ENCODE data around the gene GRID1.

DNA sequence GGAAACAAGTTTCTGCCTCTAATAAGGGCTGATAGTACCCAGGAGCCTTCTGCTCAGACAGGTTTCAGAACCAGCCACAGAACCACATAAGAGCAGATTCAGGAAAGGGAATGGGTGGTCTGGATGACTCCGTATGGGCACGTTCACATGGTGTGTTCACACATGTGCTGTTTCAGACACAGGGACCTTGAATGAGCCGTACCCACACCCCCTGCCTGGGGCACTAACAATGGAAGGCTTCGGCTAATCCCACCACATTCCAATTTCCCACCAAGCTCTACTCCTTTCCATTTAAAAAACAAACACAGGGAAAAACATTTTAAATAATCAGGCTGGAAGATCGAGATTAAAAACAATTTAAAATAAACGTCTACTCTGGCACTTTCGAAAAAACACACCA, 217.3 kb downstream of the GRID1 start:
- TF ChIP-seq, protein P1, sequence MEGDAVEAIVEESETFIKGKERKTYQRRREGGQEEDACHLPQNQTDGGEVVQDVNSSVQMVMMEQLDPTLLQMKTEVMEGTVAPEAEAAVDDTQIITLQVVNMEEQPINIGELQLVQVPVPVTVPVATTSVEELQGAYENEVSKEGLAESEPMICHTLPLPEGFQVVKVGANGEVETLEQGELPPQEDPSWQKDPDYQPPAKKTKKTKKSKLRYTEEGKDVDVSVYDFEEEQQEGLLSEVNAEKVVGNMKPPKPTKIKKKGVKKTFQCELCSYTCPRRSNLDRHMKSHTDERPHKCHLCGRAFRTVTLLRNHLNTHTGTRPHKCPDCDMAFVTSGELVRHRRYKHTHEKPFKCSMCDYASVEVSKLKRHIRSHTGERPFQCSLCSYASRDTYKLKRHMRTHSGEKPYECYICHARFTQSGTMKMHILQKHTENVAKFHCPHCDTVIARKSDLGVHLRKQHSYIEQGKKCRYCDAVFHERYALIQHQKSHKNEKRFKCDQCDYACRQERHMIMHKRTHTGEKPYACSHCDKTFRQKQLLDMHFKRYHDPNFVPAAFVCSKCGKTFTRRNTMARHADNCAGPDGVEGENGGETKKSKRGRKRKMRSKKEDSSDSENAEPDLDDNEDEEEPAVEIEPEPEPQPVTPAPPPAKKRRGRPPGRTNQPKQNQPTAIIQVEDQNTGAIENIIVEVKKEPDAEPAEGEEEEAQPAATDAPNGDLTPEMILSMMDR (conservative IDR thresholded peaks at IDR 0.05): no peak
- no peak for TF ChIP-seq EZH2 (IDR thresholded peaks at IDR 0.05; ENCODE audit: low read depth)
